Right lung (tissue), 5 donors: ENCODE results near the gene LRCH4. TPM values are rescaled to one million over a fixed set of nuclear protein-coding genes. Genes with fewer than 3 reads are reported as not detected.
"Not testable (repeated sequence)": the region's sequence is repeated elsewhere in the genome, so short reads cannot be mapped to it uniquely, and the experiment has no call there.

Source experiments
- DNase-seq, 2 donors: peaks; one replicate each; pipeline ENCODE4 v3.0.0-alpha.2; 2013
- polyA plus RNA-seq, 5 donors: library from polyadenylated mRNA; unstranded; fragments of 120-200 nt; gene quantifications; one replicate each; pipeline versions ENCODE4 v1.2.1 to v1.2.3, GENCODE V29; 2013; ENCODE audit warnings: inconsistent platforms in 1 of 5, low replicate concordance in 1 of 5; ENCODE audit not compliant: insufficient read length in 5 of 5, insufficient read depth in 1 of 5

LRCH4 gene
- polyA plus RNA-seq, 5 donors = 32.9 to 83.5 (median 58.0) TPM

DNA sequence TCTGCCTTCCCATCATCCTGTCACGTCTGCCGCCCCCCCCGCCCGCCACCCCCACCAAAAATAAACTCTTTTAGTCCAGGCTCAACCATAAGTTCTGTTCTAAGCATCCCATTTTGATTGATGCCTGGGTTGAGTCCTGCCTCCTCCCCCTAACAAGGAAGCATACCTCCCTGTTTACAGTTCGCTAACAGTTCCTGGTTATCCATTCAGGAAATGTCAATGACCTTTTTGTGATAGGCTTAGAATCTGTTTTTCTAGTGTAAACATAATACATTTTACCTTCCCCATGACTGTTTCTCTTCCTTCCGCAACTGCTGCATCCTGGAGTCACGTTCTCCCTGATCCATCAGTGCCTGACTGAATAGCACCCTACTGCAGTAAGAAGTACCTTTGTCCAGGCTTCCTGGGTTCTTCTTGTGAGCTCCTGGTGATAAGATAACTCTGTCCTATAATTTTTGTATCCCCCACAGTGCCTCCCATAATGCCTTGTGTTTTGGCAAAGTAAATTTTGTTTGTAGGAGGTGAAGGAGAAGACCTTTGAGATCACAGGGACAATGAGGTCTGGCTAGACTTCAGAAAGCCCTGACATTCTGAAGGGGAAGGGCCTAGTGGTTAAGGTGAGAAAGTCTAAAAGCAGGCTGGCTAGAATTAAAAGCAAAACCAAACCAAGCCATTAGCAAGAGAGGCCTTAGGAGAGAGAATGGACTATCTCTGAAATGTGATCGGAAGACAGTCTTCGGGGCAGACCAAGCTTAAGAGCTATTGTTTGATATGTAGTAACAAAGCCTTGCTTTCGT, 39.6 kb downstream of the LRCH4 start:
- DNase-seq = no peak

DNA sequence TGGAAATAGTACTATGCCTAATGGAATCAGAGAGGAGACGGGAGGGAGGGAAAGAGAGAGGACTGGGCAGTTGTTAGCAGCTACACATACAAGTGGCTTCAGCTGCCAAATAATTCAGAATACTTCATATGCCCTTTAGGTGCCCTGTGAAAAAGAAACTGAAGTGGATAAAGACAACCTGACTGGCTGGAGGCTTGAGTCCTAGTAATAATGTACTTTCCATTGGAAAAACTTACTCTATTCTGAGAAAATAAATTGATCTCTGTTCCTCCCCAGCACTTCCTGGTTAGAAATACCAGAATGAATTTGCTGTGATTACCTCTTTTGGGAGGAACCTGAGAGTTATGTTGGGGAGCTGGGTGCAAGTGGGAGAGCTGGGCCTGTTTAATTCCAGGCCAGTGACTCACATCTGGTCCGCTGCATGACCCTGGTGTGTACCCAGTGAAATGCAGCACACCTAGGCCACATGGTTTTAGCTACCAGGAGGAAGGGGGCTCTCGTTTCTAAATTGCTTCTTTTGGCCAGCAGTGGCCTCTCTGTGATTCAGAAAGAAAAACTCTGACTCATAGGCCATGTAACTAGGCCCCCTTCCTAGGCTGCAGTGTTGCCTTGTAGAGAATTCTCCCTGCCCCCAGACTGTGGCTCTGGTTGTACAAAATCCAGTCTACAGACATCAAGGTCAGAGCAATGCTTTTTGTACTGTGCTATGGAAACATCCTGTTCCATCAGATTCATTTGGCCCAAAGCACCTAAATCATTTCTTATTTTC, 40.4 kb downstream of the LRCH4 start:
- DNase-seq = no peak

DNA sequence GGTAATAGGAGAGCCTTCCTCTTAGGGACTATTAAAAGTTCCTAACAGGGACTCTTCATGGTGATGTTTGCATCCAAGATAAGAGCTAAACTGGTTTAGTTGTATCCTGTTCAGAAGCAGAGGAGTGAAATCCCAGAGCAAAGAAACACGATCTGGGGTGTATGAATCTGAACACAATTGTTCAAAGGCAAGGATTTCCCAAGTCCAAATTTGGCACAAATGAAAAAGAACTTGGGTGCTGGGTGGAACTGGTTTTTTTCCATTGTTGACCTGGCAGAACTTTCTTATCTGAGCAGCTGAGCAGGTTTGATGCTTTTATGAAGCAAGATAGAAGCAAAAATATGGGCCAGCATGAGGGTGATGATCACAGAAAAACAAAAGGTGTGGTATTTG, 41.0 kb downstream of the LRCH4 start:
- DNase-seq = no peak

DNA sequence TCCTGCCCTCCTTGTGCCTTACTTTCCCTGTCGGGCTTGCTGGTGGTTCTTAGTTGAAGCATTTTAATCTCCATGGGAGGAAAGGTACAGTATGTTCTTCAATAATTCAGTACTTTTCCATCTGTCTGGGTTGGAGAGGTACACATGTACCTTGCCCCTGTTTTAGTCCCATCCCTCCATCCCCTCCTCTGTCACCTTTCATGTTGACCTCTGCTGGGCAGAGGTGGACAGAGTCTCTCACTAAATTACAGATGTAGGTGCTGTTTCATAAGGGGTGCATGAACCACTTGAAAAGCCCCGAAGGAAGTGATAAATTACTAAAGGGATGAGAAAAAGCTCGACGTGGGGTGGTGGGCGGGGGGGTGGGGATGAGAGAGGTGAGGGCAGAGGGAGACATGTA, 41.5 kb downstream of the LRCH4 start:
- DNase-seq = no peak

DNA sequence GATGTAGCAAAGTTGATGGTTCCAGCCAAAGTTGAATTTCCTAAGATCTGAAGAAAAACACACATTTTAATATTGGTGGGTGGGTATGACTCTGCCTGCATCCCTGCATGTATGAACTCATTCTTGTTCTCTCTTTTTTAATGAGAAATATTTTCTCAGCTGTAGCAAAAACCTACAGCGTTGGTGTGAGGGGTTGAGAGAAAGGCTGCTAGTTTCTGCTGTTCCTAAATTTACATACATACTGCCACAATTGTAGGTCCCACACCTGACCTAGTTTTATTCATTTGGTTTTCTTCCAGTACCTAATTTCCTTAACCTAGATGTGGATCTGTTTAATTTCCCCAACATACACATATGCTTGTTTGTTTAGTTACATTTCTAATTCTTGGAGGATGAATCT, 42.3 kb downstream of the LRCH4 start:
- no peak for DNase-seq

DNA sequence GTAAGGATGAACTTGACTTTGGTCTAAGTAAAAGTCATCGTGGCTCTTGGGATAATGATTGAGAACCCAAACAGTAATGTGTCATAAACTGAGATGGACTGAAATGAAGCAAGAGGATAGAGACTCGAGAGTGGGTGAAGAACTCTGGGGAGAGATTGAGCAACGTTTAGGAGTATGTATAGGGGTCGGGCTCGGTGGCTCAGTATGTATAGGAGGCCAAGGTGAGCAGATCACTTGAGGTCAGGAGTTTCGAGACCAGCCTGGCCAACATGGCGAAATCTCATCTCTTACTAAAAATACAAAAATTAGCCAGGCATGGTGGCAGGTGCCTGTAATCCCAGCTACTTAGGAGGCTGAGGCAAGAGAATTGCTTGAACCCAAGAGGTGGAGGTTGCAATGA, 44.6 kb downstream of the LRCH4 start:
- DNase-seq = not testable (repeated sequence)

DNA sequence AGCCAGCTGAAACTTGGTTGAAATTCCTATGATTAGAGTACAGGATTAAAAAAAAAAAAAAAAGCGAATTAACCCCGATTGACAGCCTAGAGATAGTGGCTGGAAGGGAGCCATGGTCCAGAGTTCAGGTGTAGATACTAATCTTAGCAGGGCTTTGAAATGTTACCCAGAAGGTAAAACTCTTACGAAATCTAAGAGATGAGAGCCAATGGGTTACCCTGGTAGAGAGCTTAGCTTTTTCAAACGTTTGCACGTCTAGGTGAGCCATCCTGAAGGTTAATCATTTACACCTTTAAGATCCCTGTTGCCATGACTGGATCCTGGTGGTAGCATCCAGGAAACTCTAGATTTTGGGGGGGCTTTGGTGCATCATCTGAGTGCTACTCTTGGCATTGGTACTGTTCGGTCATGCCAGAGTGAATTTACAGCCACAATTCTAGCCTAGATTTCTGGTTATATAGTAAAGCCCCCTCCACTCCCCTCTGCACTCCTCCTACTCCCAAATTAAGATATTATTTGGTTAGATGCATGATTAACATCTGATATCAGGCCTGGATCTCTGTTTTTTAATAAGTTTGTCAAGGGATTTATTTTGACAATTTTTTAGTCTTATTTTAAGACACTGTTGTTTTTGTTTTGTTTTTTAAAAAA, 45.7 kb downstream of the LRCH4 start:
- DNase-seq = no peak

DNA sequence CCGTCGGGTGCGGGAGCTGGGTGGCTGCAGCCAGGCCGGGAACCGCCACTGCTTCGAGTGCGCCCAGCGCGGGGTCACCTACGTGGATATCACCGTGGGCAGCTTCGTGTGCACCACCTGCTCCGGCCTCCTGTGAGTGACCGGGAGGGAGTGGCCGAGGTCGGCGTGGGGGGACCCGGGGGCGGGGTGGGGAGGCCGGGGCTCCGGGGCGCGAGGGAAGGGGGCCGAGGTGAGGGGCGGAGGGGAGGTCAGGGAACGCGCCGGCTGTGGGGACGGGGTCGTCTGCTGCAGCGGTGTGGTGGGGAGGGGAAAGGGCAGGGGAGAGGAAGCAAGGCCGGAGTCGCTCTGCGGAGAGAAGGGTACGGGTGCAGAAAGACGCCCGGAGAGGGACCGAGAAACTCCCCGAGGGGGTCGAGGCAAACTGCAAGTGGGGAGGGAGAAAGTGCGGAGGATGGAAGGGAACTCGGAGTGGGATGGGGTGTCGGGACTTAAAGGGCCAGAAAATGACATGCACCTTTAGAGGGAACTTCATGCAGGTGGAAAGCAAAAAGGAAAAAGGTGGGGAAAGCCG, 46.4 kb downstream of the LRCH4 start:
- DNase-seq = no peak

DNA sequence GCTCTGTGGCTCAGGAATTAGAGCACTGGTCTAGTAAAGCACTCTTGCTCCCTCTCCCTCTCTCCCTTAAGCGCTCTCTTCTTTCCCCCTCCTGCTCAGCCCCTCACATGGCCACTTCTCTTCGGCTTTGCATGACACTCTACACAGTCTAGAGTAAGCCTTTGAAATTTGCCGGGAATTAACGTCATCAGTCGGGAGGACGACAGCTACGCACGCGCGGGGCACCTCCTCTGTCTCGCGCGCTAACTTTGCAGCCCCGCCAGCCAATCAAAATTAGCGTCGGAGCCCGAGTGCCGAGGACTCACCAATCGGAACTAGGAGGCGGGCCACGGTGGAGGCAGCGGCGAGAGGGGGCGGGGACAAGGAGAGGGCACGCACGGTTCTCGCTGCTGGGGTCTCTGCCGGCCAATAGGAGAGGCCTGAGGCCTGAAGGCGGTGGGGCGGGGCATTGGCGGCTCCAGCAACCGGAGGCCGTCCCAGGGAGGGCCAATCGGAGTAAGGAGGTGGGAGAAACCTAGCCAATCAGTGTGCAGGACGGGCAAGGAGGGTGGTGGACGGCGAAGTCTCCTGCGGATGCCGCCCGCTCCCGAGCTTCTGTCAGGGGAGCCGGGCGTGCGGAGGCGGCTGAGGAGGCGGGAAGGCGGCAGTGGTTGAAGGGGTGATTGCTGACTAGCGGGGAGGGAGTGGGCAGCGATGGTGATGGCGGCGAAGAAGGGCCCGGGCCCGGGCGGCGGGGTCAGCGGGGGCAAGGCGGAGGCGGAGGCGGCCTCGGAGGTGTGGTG, 47.1 kb downstream of the LRCH4 start, which contains the start of gene AGFG2:
Gene AGFG2, plus strand, starts transcription at position 550 of the 782 bp plus-strand sequence. Its CDS starts 144 bp downstream, at position 694.
- peak; percentile 100 for DNase-seq

DNA sequence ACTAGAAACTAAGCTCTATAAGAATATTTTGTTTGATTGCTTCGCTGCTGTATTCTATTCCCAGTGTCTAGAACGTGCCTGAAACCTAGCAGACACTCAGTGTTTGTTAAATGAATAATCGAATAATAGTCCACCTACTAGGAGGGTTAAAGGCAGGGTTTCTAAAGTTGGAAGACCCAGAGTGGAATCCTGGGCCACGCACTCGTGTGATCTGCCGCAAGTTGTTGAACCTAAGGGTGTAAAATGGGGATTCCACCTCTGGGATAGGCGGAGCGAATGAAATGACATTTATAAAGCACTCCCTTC, 47.6 kb downstream of the LRCH4 start:
- no peak for DNase-seq

DNA sequence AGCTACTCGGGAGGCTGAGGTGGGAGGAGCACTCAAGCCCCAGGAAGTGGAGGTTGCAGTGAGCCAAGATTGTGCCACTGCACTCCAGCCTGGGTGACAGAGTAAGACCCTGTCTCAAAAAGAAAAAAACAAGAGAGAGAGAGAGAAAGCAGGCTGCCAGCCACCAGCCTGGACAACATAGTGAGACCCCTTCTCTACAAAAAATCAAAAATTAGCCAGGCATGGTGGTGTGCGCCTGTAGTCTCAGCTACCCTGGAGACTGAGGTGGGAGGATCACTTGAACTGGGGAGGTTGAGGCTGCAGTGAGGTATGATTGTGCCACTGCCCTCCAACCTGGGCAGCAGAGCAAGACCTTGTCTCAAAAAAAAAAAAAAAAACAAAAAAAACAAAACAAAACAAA, 49.2 kb downstream of the LRCH4 start:
- DNase-seq = not testable (repeated sequence)

DNA sequence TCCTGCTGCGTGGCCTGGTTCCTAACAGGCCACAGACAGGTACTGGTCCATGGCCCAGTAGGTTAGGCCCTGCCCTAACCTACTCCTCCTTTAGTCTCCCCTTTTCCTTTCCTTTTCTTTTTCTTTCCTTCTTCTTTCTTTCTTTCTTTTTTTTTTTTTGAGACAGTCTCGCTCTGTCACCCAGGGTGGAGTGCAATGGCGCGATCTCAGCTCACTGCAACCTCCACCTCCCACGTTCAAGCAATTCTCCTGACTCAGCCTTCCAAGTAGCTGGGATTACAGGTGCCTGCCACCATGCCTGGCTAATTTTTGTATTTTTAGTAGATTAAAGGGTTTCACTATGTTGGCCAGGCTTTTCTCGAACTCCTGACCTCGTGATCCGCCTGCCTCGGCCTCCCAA, 49.9 kb downstream of the LRCH4 start:
- not testable (repeated sequence) for DNase-seq

DNA sequence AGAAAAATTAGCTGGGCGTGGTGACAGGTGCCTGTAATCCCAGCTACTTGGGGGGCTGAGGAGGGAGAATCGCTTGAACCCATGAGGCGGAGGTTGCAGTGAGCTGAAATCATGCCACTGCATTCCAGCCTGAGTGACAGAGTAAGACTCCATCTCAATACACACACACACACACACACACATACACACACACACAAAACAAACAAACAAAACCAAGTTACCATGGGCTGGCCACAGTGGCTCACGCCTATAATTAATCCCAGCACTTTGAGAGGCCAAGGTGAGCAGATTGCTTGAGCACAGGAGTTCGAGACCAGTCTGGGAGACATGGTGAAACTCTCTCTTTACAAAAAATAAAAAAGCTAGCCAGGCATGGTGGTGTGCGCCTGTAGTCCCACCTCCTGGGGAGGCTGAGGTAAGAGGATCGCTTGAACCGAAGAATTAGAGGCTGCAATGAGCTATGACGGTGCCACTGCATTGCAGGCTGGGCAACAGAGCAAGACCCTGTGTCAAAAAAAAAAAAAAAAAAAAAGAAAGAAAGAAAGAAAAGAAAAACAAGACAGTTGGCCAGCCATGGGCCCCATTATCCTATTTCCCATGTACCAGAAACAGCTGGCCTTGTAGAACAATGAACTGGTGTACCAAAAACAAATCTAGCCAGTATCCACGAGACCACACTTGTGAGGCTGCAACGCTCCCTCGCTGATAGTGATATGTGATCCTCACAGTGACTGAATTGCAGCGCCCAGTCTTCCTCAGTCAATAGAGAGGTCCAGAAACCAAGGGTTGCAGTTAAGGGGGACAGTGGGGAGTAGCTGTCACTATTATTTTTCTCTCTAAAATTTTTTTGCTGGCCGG, 53.5 kb downstream of the LRCH4 start:
- DNase-seq = no peak

DNA sequence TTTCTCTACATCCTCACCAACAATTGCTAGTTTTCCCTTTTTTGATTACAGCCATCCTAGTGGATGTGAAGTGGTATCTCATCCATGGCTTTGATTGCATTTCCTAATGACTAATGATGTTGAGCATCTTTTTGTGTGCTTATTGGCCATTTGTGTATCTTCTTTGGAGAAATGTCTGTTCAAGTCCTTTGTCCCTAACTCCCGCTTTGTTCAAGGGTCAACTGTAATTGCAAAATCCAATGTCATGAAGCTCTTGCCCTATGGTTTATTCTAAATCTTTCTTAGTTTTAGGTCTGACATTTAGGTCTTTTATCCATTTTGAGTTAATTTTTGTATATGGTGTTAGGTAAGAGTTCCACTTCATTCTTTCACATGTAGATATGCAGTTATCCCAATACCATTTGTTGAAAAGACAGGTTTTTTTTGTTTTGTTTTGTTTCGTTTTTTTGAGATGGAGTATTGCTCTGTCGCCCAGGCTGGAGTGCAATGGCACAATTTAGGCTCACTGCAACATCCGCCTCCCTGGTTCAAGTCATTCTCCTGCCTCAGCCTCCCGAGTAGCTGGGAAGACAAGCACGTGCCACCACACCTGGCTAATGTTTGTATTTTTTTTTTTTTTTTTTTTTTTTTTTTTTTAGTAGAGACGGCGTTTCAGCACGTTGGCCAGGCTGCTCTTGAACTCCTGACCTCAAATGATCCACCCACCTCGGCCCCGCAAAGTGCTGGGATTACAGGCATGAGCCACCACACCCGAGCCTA, 57.6 kb downstream of the LRCH4 start:
- not testable (repeated sequence) for DNase-seq

Other genes with a start within 250 kb of the LRCH4 start
- gene PILRB, start 228.0 kb downstream of the LRCH4 start, polyA plus RNA-seq = 10 to 100 TPM; 30.4 to 52.3 (median 39.1) TPM
- 1 to 10 TPM; 3.2 to 6.3 (median 6.1) TPM for gene PILRA, start 212.6 kb downstream of the LRCH4 start, polyA plus RNA-seq
- 10 to 100 TPM in 1 of 5 donors, 1 to 10 TPM in 4; 8.2 to 10.4 (median 8.6) TPM for gene ZCWPW1, start 157.4 kb downstream of the LRCH4 start, polyA plus RNA-seq
- 10 to 100 TPM; 39.7 to 51.2 (median 43.3) TPM for gene MEPCE, start 156.3 kb downstream of the LRCH4 start, polyA plus RNA-seq
- gene PPP1R35, start 149.6 kb downstream of the LRCH4 start, polyA plus RNA-seq = 10 to 100 TPM; 12.3 to 28.4 (median 16.8) TPM
- gene SPACDR, start 121.9 kb downstream of the LRCH4 start, polyA plus RNA-seq = 1 to 10 TPM; 2.0 to 6.2 (median 4.0) TPM
- 10 to 100 TPM; 39.6 to 78.9 (median 55.3) TPM for gene TSC22D4, start 106.9 kb downstream of the LRCH4 start, polyA plus RNA-seq
- 1 to 10 TPM; 2.3 to 5.3 (median 3.0) TPM for gene NYAP1, start 102.2 kb downstream of the LRCH4 start, polyA plus RNA-seq
- gene AGFG2, start 46.9 kb downstream of the LRCH4 start, polyA plus RNA-seq = 10 to 100 TPM; 21.0 to 34.8 (median 29.5) TPM
- gene SAP25, start 12.2 kb downstream of the LRCH4 start, polyA plus RNA-seq = 10 to 100 TPM in 1 of 5 donors, 1 to 10 TPM in 4; 2.8 to 12.8 (median 6.8) TPM
- 1 to 10 TPM; 4.0 to 4.8 (median 4.5) TPM for gene FBXO24, start 199 bp upstream of the LRCH4 start, polyA plus RNA-seq
- gene PCOLCE, start 16.2 kb upstream of the LRCH4 start, polyA plus RNA-seq = 100 to 1,000 TPM; 140 to 265 (median 179) TPM
- 10 to 100 TPM; 25.3 to 40.0 (median 30.8) TPM for gene MOSPD3, start 26.4 kb upstream of the LRCH4 start, polyA plus RNA-seq
- gene TFR2, start 55.4 kb upstream of the LRCH4 start, polyA plus RNA-seq = 1 to 10 TPM; 1.1 to 4.6 (median 1.6) TPM
- under 1 TPM in 3 of 5 donors, not detected in 2; 0.13 to 0.40 (median 0.28) TPM for gene ACTL6B, start 70.3 kb upstream of the LRCH4 start, polyA plus RNA-seq
- 100 to 1,000 TPM; 131 to 271 (median 184) TPM for gene GNB2, start 87.6 kb upstream of the LRCH4 start, polyA plus RNA-seq
- gene GIGYF1, start 108.1 kb upstream of the LRCH4 start, polyA plus RNA-seq = 10 to 100 TPM; 30.4 to 52.9 (median 42.0) TPM
- 10 to 100 TPM; 15.0 to 31.3 (median 18.0) TPM for gene POP7, start 120.0 kb upstream of the LRCH4 start, polyA plus RNA-seq
- under 1 TPM in 4 of 5 donors, not detected in 1; 0.13 to 0.24 (median 0.16) TPM for gene EPO, start 134.3 kb upstream of the LRCH4 start, polyA plus RNA-seq
- under 1 TPM in 2 of 5 donors, not detected in 3; 0.01 to 0.03 TPM for gene ZAN, start 147.5 kb upstream of the LRCH4 start, polyA plus RNA-seq
- gene EPHB4, start 241.4 kb upstream of the LRCH4 start, polyA plus RNA-seq = 100 to 1,000 TPM in 2 of 5 donors, 10 to 100 TPM in 3; 79.7 to 112 (median 93.4) TPM